ENCODE results near the gene GZMM. TPM values are rescaled to one million over a fixed set of nuclear protein-coding genes. Genes with fewer than 3 reads are reported as not detected.

GZMM gene
- under 1 TPM in 3 of 6 experiments, not detected in 3; 0.59 to 0.95 (median 0.74) TPM for total RNA-seq
- long read RNA-seq = 0 reads

DNA sequence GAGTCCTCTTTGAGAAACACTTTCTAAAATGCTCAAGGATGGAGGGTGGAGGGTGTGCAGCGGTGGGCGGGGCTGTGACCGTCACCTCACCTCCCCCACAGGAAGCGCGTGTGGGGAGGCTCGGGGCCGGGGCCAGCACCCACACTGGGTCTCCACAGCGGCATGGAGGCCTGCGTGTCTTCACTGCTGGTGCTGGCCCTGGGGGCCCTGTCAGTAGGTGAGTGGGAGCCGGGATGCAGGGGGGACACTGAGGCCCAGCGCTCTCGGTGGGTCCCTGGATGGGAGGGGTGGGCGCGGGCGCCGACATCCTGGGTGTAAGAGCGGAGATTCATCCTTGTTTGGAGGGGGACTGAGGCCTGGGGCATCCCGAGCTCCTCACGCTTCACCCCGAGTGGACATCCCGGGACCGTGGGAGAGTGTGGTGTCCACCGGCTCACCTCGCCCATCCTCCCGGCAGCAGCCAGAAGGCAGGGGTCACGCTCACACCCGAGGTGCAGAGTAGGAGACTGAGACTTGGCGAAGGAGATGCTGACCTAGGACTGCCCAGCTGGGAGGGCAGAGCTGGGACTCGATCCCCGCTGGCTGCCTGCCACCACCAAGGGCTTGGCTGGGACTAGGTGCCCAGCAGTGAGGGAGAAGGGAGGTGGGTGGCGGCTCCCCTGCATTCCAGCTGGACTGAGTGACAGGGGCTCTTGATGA lies at the start of gene GZMM:
Gene GZMM, plus strand, starts transcription at position 144 of the 699 bp plus-strand sequence. Its CDS starts 19 bp downstream, at position 163.
- no peaks in the 10 kb centered on the region for H3K27me3 ChIP-seq
- peaks cover 0 to 15% (median 6%) of the 10 kb centered on the region in 4 donors for H3K36me3 ChIP-seq
- intact Hi-C loops (cut with DNase I) = no loop called here
- DNase-seq (peak in 2 of 3 donors; percentile 33 to 52), ATAC-seq (peak; percentile 44 to 69 (median 52))
- H3K4me1 ChIP-seq = no peaks in the 10 kb centered on the region
- 100% methylated on average over 2 of the region's 31 CpGs for WGBS (ENCODE audit: insufficient coverage, low coverage, low lambda C conversion rate, missing lambda C conversion rate)
- H3K27ac ChIP-seq = no peak within 1 kb of the TSS
- TF ChIP-seq POLR2A (IDR thresholded peaks at IDR 0.05) = no peak
- TF ChIP-seq, protein P1, sequence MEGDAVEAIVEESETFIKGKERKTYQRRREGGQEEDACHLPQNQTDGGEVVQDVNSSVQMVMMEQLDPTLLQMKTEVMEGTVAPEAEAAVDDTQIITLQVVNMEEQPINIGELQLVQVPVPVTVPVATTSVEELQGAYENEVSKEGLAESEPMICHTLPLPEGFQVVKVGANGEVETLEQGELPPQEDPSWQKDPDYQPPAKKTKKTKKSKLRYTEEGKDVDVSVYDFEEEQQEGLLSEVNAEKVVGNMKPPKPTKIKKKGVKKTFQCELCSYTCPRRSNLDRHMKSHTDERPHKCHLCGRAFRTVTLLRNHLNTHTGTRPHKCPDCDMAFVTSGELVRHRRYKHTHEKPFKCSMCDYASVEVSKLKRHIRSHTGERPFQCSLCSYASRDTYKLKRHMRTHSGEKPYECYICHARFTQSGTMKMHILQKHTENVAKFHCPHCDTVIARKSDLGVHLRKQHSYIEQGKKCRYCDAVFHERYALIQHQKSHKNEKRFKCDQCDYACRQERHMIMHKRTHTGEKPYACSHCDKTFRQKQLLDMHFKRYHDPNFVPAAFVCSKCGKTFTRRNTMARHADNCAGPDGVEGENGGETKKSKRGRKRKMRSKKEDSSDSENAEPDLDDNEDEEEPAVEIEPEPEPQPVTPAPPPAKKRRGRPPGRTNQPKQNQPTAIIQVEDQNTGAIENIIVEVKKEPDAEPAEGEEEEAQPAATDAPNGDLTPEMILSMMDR (IDR thresholded peaks at IDR 0.05) = no peak
- H3K9me3 ChIP-seq = no peaks in the 10 kb centered on the region
- no peak within 1 kb of the TSS for H3K4me3 ChIP-seq

DNA sequence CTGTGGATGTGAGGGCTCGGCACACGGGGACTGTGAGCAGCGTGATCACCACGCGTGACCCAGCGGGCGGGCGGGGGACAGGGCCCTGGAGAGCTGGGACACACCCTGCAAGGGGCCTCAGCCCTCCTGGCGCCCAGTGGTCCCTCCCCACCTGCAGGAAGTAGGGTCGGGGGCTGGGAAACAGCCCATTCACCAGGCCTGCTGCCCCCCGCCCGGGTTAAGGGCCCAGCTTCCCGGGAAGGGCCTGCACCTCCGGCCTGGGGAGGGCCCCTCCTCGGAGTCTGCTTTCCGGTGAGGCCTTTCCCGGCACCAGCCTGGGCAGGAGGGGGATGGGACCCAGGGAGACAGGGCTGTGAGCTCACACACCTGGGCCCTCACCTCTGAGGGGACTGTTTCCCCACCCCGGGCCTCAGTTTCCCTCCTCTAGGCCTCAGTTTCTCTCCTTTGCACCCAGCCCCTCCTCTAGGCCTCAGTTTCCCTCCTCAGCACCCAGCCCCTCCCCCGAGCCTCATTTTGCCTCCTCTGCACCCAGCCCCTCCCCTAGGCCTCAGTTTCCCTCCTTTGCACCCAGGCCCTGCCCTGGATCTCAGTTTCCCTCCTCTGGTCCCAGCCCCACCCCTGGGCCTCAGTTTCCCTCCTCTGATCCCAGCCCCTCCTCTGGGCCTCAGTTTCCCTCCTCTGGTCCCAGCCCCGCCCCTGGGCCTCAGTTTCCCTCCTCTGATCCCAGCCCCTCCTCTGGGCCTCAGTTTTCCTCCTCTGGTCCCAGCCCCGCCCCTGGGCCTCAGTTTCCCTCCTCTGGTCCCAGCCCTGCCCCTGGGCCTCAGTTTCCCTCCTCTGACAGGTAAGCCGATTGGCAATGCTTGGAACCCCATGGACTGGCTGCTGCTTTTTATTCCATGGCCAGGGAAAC lies 49.4 kb upstream of the GZMM start:
- WGBS (ENCODE audit: insufficient coverage, low coverage, low lambda C conversion rate, missing lambda C conversion rate) = 54% methylated on average over 10 of the region's 22 CpGs

DNA sequence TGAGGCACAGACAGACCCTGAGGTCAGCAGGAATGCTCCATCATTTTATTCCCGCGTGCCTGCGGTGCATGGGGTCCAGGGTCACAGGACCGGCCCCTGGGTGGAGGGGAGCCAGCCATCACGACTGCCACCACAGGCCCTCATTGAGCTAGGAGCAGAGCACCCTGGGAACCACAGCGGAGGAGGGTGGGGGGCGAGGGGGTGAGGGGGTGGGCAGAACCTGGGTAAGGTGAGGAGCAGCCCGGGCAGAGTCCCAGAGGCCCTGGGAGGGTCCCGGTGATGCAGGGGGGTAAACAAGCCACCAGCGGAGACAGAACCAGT lies 48.8 kb upstream of the GZMM start:
- Histone ChIP-seq H3K36me3 (no peaks in the 10 kb centered on the region), H3K27me3 (no peaks in the 10 kb centered on the region), H3K4me3 (no peak overlapping the region), H3K4me1 (peaks cover 0 to 2% (median 0%) of the 10 kb centered on the region in 4 donors), H3K9me3 (no peaks in the 10 kb centered on the region), H3K27ac (no peak overlapping the region)
- DNase-seq (no peak), ATAC-seq (no peak)
- 45% methylated on average over 9 of the region's 10 CpGs for WGBS (ENCODE audit: insufficient coverage, low coverage, low lambda C conversion rate, missing lambda C conversion rate)
- TF ChIP-seq POLR2A (IDR thresholded peaks at IDR 0.05) = no peak
- TF ChIP-seq, protein P1 (IDR thresholded peaks at IDR 0.05) = no peak
- intact Hi-C loops (cut with DNase I) = no loop called here

More for the DNA sequence above, 49.4 kb upstream of the GZMM start:
- TF ChIP-seq, protein P1 (IDR thresholded peaks at IDR 0.05) = no peak
- no peak for TF ChIP-seq POLR2A (IDR thresholded peaks at IDR 0.05)
- ATAC-seq = peak in 1 of 4 donors; percentile 7
- Histone ChIP-seq H3K9me3 (no peaks in the 10 kb centered on the region), H3K4me1 (peaks cover 0 to 8% (median 0%) of the 10 kb centered on the region in 4 donors), H3K4me3 (no peak overlapping the region), H3K27me3 (no peaks in the 10 kb centered on the region), H3K36me3 (no peaks in the 10 kb centered on the region), H3K27ac (no peak overlapping the region)
- no peak for DNase-seq
- intact Hi-C loops (cut with DNase I) = no loop called here

DNA sequence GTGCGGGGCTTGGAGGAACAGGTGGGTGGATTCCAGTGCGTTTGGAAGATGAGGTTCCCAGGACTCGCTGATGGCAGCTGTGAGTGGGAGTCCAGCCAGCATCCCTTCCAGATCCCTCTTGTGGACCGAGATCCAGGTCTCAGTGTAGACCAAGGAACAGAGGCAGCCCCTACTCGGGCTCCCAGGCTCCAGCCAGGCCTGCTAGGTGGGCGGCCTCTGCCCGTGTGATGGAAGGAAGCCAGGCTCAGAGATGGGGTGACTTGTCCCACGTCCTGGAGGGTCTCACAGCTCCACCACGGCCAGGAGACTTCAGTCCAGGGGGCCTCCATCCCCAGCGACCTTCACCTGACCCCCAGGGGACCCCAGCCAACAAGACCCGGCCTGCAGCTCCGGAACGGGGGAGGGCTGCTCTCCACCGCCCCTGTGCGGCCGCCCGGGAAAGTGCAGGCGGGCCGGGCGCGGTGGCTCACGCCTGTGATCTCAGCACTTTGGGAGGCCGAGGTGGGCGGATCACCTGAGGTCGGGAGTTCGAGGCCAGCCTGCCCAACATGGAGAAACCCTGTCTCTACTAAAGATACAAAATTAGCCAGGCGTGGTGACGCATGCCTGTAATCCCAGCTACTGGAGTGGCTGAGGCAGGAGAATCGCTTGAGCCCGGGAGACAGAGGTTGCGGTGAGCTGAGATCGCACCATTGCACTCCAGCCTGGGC lies 48.3 kb upstream of the GZMM start:
- peak; percentile 37 to 59 (median 54) for ATAC-seq
- Histone ChIP-seq H3K4me3 (no peak overlapping the region), H3K9me3 (no peaks in the 10 kb centered on the region), H3K4me1 (no peaks in the 10 kb centered on the region), H3K36me3 (no peaks in the 10 kb centered on the region), H3K27ac (no peak overlapping the region), H3K27me3 (no peaks in the 10 kb centered on the region)
- no peak for TF ChIP-seq POLR2A (IDR thresholded peaks at IDR 0.05)
- TF ChIP-seq, protein P1 (IDR thresholded peaks at IDR 0.05) = peak; percentile 53 to 67 (median 64)
- 40% methylated on average over 2 of the region's 32 CpGs for WGBS (ENCODE audit: insufficient coverage, low coverage, low lambda C conversion rate, missing lambda C conversion rate)
- intact Hi-C loops (cut with DNase I) = no loop called here
- DNase-seq = no peak

Data from right lobe of liver (tissue), 6 donors.